Measurements from ENCODE around the gene BARHL2. TPM values are rescaled to one million over a fixed set of nuclear protein-coding genes. Genes with fewer than 3 reads are reported as not detected.

Gene BARHL2
- total and polyA plus RNA-seq, 10 of the 15 experiments (the other 5 are each of a cell fraction or from before 2014, with no cell fraction given), result not detected

GRCh38 chr1:90719330-90720144, 2.4 kb upstream of the BARHL2 start (continued):
- no peak for TF ChIP-seq PRDM15 (CRISPR knock-in tag; IDR thresholded peaks at IDR 0.05)
- TF ChIP-seq TCF7 (IDR thresholded peaks at IDR 0.05; ENCODE audit: borderline replicate concordance), result no peak
- TF ChIP-seq NRF1 (conservative IDR thresholded peaks at IDR 0.05; ENCODE audit: low read depth, low read length), result no peak
- TF ChIP-seq CUX1 (IDR thresholded peaks at IDR 0.05; ENCODE audit: insufficient replicate concordance, low read depth, low read length), result no peak
- no peak for TF ChIP-seq SMARCA5 (IDR thresholded peaks at IDR 0.05)
- TF ChIP-seq REST (IDR thresholded peaks at IDR 0.05; ENCODE audit: low read depth, low read length), result no peak
